Measurements from ENCODE around the gene RSPO3. TPM values are rescaled to one million over a fixed set of nuclear protein-coding genes. Genes with fewer than 3 reads are reported as not detected.

Gene RSPO3
- polyA plus RNA-seq, 1 of the 3 experiments (the other 2 are of a cell fraction), result not detected

GRCh38 chr6:127215931-127216330 is 97.5 kb downstream of the RSPO3 start:
- Histone ChIP-seq H3K79me2 (ENCODE audit: insufficient read depth) (no peaks in the 10 kb centered on the region), H3K4me2 (no peak overlapping the region), H3K4me3 (ENCODE audit: low read depth in 2 of 2, low read length in 1 of 2) (no peak overlapping the region), H3K9ac (no peak overlapping the region), H3K27ac (ENCODE audit: low read depth in 2 of 2, low read length in 1 of 2) (no peak overlapping the region), H3F3A (replicated peaks; ENCODE audit: insufficient read depth) (no peaks in the 10 kb centered on the region), H2AFZ (ENCODE audit: low read depth) (no peak overlapping the region), H3K9me3 (no peaks in the 10 kb centered on the region), H3K36me3 (replicated peaks in 1 of 2; ENCODE audit: control insufficient read depth in 1 of 2, insufficient read depth in 2 of 2, low read length in 1 of 2) (no peaks in the 10 kb centered on the region), H3K9me2 (no peaks in the 10 kb centered on the region), H3K4me1 (ENCODE audit: control insufficient read depth in 1 of 2, insufficient read depth in 2 of 2, low read depth in 1 of 2, low read length in 1 of 2) (no peaks in the 10 kb centered on the region), H3K27me3 (ENCODE audit: insufficient read depth) (peaks cover 6% of the 10 kb centered on the region), H4K20me1 (ENCODE audit: insufficient read depth) (no peaks in the 10 kb centered on the region)
- TF ChIP-seq USF1 (IDR thresholded peaks at IDR 0.05; ENCODE audit: borderline replicate concordance, low read depth) (no peak), PBX3 (IDR thresholded peaks at IDR 0.05) (no peak), FOSL2 (IDR thresholded peaks at IDR 0.05; ENCODE audit: borderline replicate concordance, low read depth) (no peak), FOXJ3 (CRISPR knock-in tag; IDR thresholded peaks at IDR 0.05) (no peak), RAD21 (IDR thresholded peaks at IDR 0.05; ENCODE audit: low read length) (no peak), TAF1 (IDR thresholded peaks at IDR 0.05; ENCODE audit: borderline replicate concordance, low read depth, low read length) (no peak), RXRA (IDR thresholded peaks at IDR 0.05; ENCODE audit: borderline replicate concordance, low read depth) (no peak), EP300 (IDR thresholded peaks at IDR 0.05; ENCODE audit: borderline replicate concordance in 1 of 2, low read depth in 1 of 2, low read length in 1 of 2) (no peak), MEF2A (IDR thresholded peaks at IDR 0.05; ENCODE audit: borderline replicate concordance, low read depth) (no peak)
- 3% methylated on average over 1 of the region's 1 CpG for WGBS (ENCODE audit: low lambda C conversion rate)
- POLR2A ChIA-PET, result no interaction called here
- CTCF ChIA-PET, result interaction anchor here (1.5 to 1.6 kb wide), 2 partner anchors 16 to 25 kb away, joined by 3 to 4 read pairs; no protein-coding TSS in a partner anchor
- no peak for DNase-seq

DNA sequence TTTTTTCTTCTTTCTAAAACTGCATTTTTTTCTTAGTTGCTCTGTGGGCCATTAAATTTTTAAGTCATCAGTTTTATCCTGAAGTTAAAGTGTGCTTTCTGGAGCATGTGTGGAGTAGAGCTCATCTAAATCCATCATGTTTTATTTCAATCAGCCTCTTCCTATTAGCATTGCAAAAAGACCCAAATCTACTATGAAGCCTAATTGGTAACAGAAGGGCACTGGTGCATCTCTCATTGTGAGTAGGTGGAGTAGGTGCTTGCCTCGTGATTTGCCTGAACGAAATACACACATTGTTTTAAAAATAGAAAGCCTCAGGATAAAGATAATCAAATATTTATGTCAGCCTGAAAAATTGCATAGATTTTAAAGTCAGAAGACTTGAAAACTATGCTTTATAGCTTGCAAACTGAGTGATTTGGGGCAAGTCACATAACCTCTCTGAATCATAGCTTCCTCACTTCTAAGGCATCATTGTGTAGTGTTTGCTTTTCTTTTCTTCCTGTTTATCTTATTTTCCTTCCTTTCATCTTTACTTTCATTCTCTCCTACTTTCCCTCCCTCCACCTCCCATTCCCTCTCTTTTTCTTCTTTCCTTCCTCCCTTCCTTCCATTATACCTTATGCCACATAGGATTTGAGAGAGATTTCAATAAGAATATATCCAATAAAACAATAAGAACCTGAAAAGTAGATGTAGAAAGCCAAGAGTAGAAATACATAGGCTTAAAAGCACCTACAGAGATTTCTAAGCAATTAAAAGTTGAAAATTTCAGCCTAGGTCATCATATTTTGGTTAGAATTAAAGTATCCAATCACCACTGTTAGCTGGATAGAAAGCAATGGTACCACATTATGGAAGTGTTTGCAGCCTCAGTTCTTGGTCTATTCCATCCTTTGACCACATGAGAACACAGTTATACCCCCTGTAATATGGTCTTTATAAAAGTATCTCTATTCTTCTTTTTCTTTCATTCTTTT is 98.6 kb downstream of the RSPO3 start:
- no peak for DNase-seq
- 14% methylated on average over 2 of the region's 2 CpGs for WGBS (ENCODE audit: low lambda C conversion rate)
- H3K9ac ChIP-seq, result no peak overlapping the region
- H3K4me2 ChIP-seq, result no peak overlapping the region
- H3K4me1 ChIP-seq (ENCODE audit: control insufficient read depth in 1 of 2, insufficient read depth in 2 of 2, low read depth in 1 of 2, low read length in 1 of 2), result no peaks in the 10 kb centered on the region
- peaks cover 6% of the 10 kb centered on the region for H3K27me3 ChIP-seq (ENCODE audit: insufficient read depth)
- no peak overlapping the region for H3K27ac ChIP-seq (ENCODE audit: low read depth in 2 of 2, low read length in 1 of 2)
- no peaks in the 10 kb centered on the region for H3K9me2 ChIP-seq
- H2AFZ ChIP-seq (ENCODE audit: low read depth), result no peak overlapping the region
- H3K9me3 ChIP-seq, result no peaks in the 10 kb centered on the region
- ChIA-PET POLR2A (no interaction called here), CTCF (interaction anchor here (1.3 to 1.6 kb wide), 3 partner anchors 15 to 30 kb away, joined by 3 to 4 read pairs (median 3); no protein-coding TSS in a partner anchor)
- H3F3A ChIP-seq (replicated peaks; ENCODE audit: insufficient read depth), result no peaks in the 10 kb centered on the region
- no peaks in the 10 kb centered on the region for H4K20me1 ChIP-seq (ENCODE audit: insufficient read depth)
- H3K36me3 ChIP-seq (replicated peaks in 1 of 2; ENCODE audit: control insufficient read depth in 1 of 2, insufficient read depth in 2 of 2, low read length in 1 of 2), result no peaks in the 10 kb centered on the region
- no peaks in the 10 kb centered on the region for H3K79me2 ChIP-seq (ENCODE audit: insufficient read depth)
- no peak overlapping the region for H3K4me3 ChIP-seq (ENCODE audit: low read depth in 2 of 2, low read length in 1 of 2)
- TF ChIP-seq RXRA (IDR thresholded peaks at IDR 0.05; ENCODE audit: borderline replicate concordance, low read depth) (no peak), SIN3A (IDR thresholded peaks at IDR 0.05; ENCODE audit: borderline replicate concordance, low read depth, low read length) (no peak), MXI1 (IDR thresholded peaks at IDR 0.05; ENCODE audit: low read depth, low read length) (no peak), NRF1 (IDR thresholded peaks at IDR 0.05; ENCODE audit: low read depth, low read length) (no peak), SMC3 (IDR thresholded peaks at IDR 0.05; ENCODE audit: low read depth, low read length) (no peak), JUND (IDR thresholded peaks at IDR 0.05) (no peak), POLR2AphosphoS5 (IDR thresholded peaks at IDR 0.05; ENCODE audit: low read depth, low read length) (no peak), RFX5 (IDR thresholded peaks at IDR 0.05; ENCODE audit: low read length) (no peak), GATA2 (CRISPR knock-in tag; IDR thresholded peaks at IDR 0.05) (no peak), REST (IDR thresholded peaks at IDR 0.05; ENCODE audit: low read depth, low read length) (no peak), FOXM1 (IDR thresholded peaks at IDR 0.05; ENCODE audit: low read depth) (no peak), MEF2A (IDR thresholded peaks at IDR 0.05; ENCODE audit: borderline replicate concordance, low read depth) (no peak), EP300 (IDR thresholded peaks at IDR 0.05; ENCODE audit: borderline replicate concordance in 1 of 2, low read depth in 1 of 2, low read length in 1 of 2) (no peak)
- TF ChIP-seq, protein P1, sequence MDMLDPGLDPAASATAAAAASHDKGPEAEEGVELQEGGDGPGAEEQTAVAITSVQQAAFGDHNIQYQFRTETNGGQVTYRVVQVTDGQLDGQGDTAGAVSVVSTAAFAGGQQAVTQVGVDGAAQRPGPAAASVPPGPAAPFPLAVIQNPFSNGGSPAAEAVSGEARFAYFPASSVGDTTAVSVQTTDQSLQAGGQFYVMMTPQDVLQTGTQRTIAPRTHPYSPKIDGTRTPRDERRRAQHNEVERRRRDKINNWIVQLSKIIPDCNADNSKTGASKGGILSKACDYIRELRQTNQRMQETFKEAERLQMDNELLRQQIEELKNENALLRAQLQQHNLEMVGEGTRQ (IDR thresholded peaks at IDR 0.05; ENCODE audit: borderline replicate concordance, low read depth, low read length), result no peak
